ENCODE measurements around the gene SARDH.

SARDH gene

DNA sequence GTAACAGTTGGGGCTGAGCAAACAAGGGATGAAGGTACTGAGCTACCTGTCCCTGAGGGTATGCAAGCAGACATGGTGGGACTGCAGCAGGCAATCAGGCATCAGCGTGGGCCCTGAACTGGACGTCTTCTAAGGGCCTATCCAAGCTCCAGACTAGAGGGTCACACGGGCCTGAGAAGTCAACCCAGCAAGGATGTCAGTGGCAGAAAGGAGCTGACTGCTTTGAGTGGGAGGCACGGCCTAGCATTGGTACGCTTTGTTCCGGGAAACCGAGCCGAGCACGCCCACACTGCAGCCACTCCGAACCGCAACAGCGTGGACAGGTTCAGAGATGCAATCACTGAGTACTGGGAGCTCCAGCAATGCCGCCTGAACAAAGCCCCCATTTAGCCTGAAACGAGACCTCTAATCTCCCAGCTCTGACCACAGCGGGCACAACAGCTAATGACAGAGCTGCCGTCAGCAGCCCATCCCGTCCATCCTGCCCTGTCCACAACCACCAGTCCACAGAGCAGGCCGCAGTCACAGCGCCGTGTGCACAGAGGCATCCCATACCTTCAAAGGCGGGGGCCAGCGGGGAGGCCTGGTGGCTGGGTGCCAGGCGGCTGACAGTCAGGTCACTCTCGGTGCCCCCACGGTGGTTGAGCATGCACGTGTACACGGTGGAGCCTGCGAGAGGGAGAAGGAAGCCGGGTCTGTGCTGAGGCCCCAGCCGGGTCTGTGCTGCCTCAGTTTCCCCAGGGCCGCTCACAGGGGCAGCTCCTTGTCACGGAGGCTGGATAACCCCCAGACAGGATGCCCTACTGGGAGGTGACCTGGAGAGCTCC is 44.2 kb downstream of the SARDH start:
- ChIA-PET CTCF (interaction anchor here (0.7 to 1.2 kb wide), 2 partner anchors 33 to 755 kb away, joined by 5 read pairs; no protein-coding TSS in a partner anchor), POLR2A (no interaction called here)
- Histone ChIP-seq H3K36me3 (ENCODE audit: control insufficient read depth in 2 of 2, insufficient read depth in 1 of 2, low read length in 2 of 2) (no peaks in the 10 kb centered on the region), H3K4me3 (ENCODE audit: low read depth, low read length) (no peak overlapping the region), H3K9me3 (ENCODE audit: control insufficient read depth, insufficient read depth, low read depth, low read length) (no peaks in the 10 kb centered on the region), H3K4me1 (ENCODE audit: control insufficient read depth, insufficient read depth, low read length) (no peaks in the 10 kb centered on the region), H3K27ac (ENCODE audit: extremely low read depth, low read depth, low read length) (no peak overlapping the region)
- TF ChIP-seq, protein P1, sequence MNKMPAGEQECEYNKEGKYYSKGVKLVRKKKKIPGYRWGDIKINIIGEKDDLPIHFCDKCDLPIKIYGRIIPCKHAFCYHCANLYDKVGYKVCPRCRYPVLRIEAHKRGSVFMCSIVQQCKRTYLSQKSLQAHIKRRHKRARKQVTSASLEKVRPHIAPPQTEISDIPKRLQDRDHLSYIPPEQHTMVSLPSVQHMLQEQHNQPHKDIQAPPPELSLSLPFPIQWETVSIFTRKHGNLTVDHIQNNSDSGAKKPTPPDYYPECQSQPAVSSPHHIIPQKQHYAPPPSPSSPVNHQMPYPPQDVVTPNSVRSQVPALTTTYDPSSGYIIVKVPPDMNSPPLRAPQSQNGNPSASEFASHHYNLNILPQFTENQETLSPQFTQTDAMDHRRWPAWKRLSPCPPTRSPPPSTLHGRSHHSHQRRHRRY (tag by site-specific recombination; IDR thresholded peaks at IDR 0.05), result no peak
- TF ChIP-seq ZNF473 (tag by site-specific recombination; IDR thresholded peaks at IDR 0.05) (no peak), GLIS2 (tag by site-specific recombination; IDR thresholded peaks at IDR 0.05) (no peak), ZNF248 (tag by site-specific recombination; IDR thresholded peaks at IDR 0.05) (no peak), ZNF175 (tag by site-specific recombination; IDR thresholded peaks at IDR 0.05) (no peak), ZNF521 (tag by site-specific recombination; IDR thresholded peaks at IDR 0.05) (no peak)
- TF ChIP-seq, protein P2, sequence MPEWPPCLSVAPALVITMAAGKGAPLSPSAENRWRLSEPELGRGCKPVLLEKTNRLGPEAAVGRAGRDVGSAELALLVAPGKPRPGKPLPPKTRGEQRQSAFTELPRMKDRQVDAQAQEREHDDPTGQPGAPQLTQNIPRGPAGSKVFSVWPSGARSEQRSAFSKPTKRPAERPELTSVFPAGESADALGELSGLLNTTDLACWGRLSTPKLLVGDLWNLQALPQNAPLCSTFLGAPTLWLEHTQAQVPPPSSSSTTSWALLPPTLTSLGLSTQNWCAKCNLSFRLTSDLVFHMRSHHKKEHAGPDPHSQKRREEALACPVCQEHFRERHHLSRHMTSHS (tag by site-specific recombination; IDR thresholded peaks at IDR 0.05), result no peak

DNA sequence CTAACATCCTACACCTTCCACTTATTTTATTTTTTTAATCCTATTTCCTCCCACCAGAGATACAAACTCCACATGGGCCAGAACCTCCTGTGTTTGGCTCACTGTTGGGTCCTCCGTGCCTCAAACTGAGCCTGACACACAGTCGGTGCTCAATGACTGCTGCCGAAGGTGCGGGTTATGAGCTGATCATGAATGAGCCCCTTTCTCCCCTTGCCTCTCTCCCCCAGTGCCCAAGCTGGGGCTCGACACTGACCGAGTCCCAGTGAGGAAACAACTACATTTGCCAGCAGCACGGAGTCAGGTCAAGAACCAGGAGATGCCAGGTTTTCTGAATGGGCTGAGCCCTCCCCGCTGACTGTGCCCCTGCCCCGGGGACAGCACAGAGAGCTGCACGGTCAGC is 45.0 kb downstream of the SARDH start:
- CTCF ChIA-PET, result interaction anchor here (1.2 kb wide), 1 partner anchor 34 kb away, joined by 5 read pairs; no protein-coding TSS in a partner anchor
- no peak overlapping the region for H3K4me3 ChIP-seq (ENCODE audit: low read depth, low read length)
- TF ChIP-seq ZNF510 (tag by site-specific recombination; IDR thresholded peaks at IDR 0.05; ENCODE audit: insufficient replicate concordance), result no peak
- no peak for TF ChIP-seq ZNF791 (tag by site-specific recombination; IDR thresholded peaks at IDR 0.05)
- no peak for TF ChIP-seq FEZF1 (tag by site-specific recombination; IDR thresholded peaks at IDR 0.05)
- TF ChIP-seq ZNF585B (tag by site-specific recombination; IDR thresholded peaks at IDR 0.05), result no peak
- TF ChIP-seq ZNF24 (tag by site-specific recombination; IDR thresholded peaks at IDR 0.05), result no peak
- TF ChIP-seq ZNF596 (tag by site-specific recombination; IDR thresholded peaks at IDR 0.05), result no peak
- TF ChIP-seq OVOL3 (tag by site-specific recombination; IDR thresholded peaks at IDR 0.05), result no peak
- TF ChIP-seq ZNF830 (tag by site-specific recombination; IDR thresholded peaks at IDR 0.05; ENCODE audit: low read depth), result no peak
- TF ChIP-seq EGR2 (tag by site-specific recombination; IDR thresholded peaks at IDR 0.05; ENCODE audit: low read depth), result no peak
- no peak for TF ChIP-seq ZNF473 (tag by site-specific recombination; IDR thresholded peaks at IDR 0.05)
- TF ChIP-seq, protein P3, sequence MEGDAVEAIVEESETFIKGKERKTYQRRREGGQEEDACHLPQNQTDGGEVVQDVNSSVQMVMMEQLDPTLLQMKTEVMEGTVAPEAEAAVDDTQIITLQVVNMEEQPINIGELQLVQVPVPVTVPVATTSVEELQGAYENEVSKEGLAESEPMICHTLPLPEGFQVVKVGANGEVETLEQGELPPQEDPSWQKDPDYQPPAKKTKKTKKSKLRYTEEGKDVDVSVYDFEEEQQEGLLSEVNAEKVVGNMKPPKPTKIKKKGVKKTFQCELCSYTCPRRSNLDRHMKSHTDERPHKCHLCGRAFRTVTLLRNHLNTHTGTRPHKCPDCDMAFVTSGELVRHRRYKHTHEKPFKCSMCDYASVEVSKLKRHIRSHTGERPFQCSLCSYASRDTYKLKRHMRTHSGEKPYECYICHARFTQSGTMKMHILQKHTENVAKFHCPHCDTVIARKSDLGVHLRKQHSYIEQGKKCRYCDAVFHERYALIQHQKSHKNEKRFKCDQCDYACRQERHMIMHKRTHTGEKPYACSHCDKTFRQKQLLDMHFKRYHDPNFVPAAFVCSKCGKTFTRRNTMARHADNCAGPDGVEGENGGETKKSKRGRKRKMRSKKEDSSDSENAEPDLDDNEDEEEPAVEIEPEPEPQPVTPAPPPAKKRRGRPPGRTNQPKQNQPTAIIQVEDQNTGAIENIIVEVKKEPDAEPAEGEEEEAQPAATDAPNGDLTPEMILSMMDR (tag by site-specific recombination; IDR thresholded peaks at IDR 0.05), result no peak
- no peak overlapping the region for H3K27ac ChIP-seq (ENCODE audit: extremely low read depth, low read depth, low read length)
- POLR2A ChIA-PET, result no interaction called here
- H3K4me1 ChIP-seq (ENCODE audit: control insufficient read depth, insufficient read depth, low read length), result no peaks in the 10 kb centered on the region
- no peaks in the 10 kb centered on the region for H3K36me3 ChIP-seq (ENCODE audit: control insufficient read depth in 2 of 2, insufficient read depth in 1 of 2, low read length in 2 of 2)
- H3K9me3 ChIP-seq (ENCODE audit: control insufficient read depth, insufficient read depth, low read depth, low read length), result no peaks in the 10 kb centered on the region

DNA sequence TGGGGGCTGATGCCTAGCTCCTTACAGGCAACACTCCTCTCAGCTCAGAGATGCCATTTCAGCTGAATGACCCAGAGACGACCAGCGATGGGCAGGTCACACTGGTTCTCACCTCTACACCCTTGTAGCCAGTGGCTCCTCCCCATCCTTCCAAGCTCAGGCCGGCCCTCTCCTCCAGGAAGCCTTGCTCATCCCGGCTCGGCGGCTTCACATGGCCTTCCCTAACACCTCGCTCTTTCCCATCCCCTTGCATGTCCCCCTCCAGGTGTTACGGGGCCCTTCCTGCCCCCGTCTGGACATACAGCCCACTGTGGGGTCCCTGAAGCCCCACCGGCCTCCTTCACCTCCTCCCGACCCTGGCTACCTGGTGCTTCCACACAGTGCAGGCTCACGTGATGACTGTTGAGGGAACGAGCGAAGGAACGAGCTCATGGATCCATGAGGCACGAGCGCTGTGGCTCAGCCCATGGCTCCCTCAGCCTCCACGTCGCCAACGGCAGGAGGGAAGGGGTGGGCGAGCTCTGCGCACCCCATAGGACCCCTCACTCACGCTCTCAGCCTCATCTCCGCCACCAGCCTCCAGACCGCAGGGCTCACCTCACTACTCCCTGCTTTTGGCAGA is 45.7 kb downstream of the SARDH start:
- CTCF ChIA-PET, result interaction anchor here (0.7 kb wide), 1 partner anchor 22 kb away, joined by 3 read pairs; no protein-coding TSS in a partner anchor
- TF ChIP-seq MYNN (tag by site-specific recombination; IDR thresholded peaks at IDR 0.05; ENCODE audit: borderline replicate concordance) (no peak), ZNF433 (tag by site-specific recombination; IDR thresholded peaks at IDR 0.05; ENCODE audit: low read depth) (no peak), ZNF157 (tag by site-specific recombination; IDR thresholded peaks at IDR 0.05) (no peak), ZBTB7A (tag by site-specific recombination; IDR thresholded peaks at IDR 0.05; ENCODE audit: low read depth) (no peak), PRDM1 (tag by site-specific recombination; IDR thresholded peaks at IDR 0.05) (no peak), ZNF701 (tag by site-specific recombination; IDR thresholded peaks at IDR 0.05) (no peak), ZNF600 (tag by site-specific recombination; IDR thresholded peaks at IDR 0.05) (no peak), ZNF302 (tag by site-specific recombination; IDR thresholded peaks at IDR 0.05; ENCODE audit: low read depth) (no peak)
- POLR2A ChIA-PET, result no interaction called here

More for the DNA sequence above, 45.7 kb downstream of the SARDH start:
- H3K4me1 ChIP-seq (ENCODE audit: control insufficient read depth, insufficient read depth, low read length), result no peaks in the 10 kb centered on the region
- no peaks in the 10 kb centered on the region for H3K9me3 ChIP-seq (ENCODE audit: control insufficient read depth, insufficient read depth, low read depth, low read length)
- no peak overlapping the region for H3K27ac ChIP-seq (ENCODE audit: extremely low read depth, low read depth, low read length)
- no peak overlapping the region for H3K4me3 ChIP-seq (ENCODE audit: low read depth, low read length)
- no peaks in the 10 kb centered on the region for H3K36me3 ChIP-seq (ENCODE audit: control insufficient read depth in 2 of 2, insufficient read depth in 1 of 2, low read length in 2 of 2)

Measured in HEK293 (cell line).